Measurements from ENCODE around the gene SOX6. TPM values are rescaled to one million over a fixed set of nuclear protein-coding genes. Genes with fewer than 3 reads are reported as not detected.
"Not testable (repeated sequence)": the region's sequence is repeated elsewhere in the genome, so short reads cannot be mapped to it uniquely, and the experiment has no call there.

Gene SOX6
- total RNA-seq (12.8 TPM), polyA plus RNA-seq (1.6 TPM)

DNA sequence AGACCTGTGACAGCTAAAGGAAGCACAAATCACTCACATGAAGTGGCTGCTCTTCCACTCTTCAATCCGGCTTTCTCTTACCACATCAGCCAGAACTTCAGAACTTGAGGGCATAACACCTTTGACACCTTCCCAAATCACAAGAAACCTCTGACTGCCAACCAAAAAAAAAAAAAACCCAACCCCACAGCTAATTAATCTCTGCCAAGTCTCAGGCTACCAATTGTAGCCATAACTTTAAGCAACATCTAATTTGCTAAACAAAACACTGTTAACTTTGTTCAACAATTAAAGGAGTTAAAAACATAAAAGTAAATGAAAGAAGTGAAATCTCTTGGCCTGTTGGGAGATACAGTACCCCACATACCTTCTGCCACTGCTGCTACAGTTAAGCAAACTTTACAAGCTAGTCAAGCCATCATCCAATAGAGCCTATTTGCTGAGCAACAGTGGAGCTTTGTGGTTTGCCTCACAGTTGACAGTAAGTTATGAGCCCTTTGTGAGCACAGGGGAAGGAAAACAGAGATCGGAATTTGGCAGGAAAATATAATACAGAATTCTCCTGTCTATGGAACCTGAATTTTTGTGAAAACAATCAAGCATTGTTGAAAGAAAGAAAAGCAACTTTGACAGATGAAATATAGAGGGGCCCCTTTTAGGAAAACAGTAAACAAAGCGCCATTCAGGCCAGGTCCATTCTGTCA lies at the start of gene SOX6:
TSS of gene SOX6 (minus strand) at position 490 of the 704 bp plus-strand sequence. CDS start 15,298 bp downstream, outside the sequence.
- Histone ChIP-seq H3K27ac (ENCODE audit: low read depth) (no peak within 1 kb of the TSS), H3K36me3 (ENCODE audit: insufficient read depth) (no peaks in the 10 kb centered on the region), H3K4me1 (ENCODE audit: insufficient read depth) (no peaks in the 10 kb centered on the region), H3K4me3 (ENCODE audit: low read depth, low read length) (no peak within 1 kb of the TSS)
- DNase-seq (ENCODE audit: extremely low spot score) = peak; percentile 13
- WGBS = 63% methylated on average over 3 of the region's 3 CpGs

DNA sequence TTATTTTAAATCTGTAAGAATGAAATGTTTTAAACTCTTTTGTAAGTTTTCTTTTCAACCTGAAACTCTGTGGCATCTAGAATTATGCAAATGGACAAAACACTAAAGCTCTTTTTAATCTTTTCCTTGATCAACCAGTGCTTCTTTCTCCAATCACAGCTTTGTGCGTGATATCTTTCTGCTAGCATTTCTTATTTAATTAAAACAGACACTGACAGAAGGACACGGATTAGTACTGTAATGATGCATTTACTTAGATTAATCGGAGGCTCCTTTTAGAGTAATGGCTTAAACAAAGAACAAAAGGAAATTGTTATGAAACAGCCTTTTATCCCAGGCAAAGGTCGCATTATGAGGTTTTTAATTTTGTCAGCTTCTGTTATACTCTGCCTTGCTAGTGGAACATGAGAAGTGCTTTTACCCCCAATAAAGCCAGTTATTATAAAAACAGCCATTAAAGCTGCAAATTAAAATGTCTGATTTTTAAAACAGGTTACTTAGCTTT lies 48.5 kb upstream of the SOX6 start:
- no peak overlapping the region for H3K4me3 ChIP-seq (ENCODE audit: low read depth, low read length)
- WGBS = 77% methylated on average over 4 of the region's 4 CpGs
- DNase-seq (ENCODE audit: extremely low spot score) = no peak
- H3K36me3 ChIP-seq (ENCODE audit: insufficient read depth) = no peaks in the 10 kb centered on the region
- H3K27ac ChIP-seq (ENCODE audit: low read depth) = no peak overlapping the region
- no peaks in the 10 kb centered on the region for H3K4me1 ChIP-seq (ENCODE audit: insufficient read depth)

DNA sequence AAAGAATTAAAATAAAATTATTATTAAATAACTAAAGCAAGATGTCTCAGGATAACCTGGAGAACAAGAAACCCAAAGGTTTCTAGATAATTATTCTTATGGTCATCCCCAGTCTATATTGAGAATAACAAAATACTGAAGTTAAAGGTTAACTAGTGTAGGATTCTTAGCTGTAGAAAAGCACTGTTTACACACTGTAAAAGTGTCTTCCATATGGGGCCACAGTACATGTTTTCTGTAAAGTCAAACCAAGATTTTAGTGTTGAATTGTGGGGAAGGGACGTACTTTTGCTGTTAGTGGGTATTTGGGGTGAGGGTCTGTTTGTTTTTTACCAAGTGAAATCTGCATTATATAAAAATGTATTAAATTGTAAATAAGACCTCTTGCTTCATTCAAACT lies 47.5 kb upstream of the SOX6 start:
- Histone ChIP-seq H3K4me1 (ENCODE audit: insufficient read depth) (no peaks in the 10 kb centered on the region), H3K27ac (ENCODE audit: low read depth) (no peak overlapping the region), H3K4me3 (ENCODE audit: low read depth, low read length) (no peak overlapping the region), H3K36me3 (ENCODE audit: insufficient read depth) (no peaks in the 10 kb centered on the region)
- DNase-seq (ENCODE audit: extremely low spot score) = no peak
- 86% methylated on average over 1 of the region's 1 CpG for WGBS

DNA sequence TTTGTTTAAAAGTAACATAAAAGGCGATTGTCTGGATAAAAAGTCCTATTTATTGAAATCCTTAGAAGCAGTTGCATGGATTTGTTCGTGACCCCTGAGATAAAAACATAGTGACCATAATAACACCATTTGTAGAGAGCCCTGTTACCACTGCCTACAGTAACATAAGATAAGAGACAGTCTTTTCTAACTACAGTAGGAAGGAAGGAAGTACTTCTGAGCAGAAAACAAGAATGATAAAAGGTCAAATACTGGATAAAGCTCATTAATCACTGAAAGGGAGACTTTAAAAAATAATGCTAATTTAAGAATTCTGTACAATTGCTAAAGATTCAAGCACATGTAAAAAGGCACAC lies 47.1 kb upstream of the SOX6 start:
- no peak for DNase-seq (ENCODE audit: extremely low spot score)
- H3K27ac ChIP-seq (ENCODE audit: low read depth) = no peak overlapping the region

DNA sequence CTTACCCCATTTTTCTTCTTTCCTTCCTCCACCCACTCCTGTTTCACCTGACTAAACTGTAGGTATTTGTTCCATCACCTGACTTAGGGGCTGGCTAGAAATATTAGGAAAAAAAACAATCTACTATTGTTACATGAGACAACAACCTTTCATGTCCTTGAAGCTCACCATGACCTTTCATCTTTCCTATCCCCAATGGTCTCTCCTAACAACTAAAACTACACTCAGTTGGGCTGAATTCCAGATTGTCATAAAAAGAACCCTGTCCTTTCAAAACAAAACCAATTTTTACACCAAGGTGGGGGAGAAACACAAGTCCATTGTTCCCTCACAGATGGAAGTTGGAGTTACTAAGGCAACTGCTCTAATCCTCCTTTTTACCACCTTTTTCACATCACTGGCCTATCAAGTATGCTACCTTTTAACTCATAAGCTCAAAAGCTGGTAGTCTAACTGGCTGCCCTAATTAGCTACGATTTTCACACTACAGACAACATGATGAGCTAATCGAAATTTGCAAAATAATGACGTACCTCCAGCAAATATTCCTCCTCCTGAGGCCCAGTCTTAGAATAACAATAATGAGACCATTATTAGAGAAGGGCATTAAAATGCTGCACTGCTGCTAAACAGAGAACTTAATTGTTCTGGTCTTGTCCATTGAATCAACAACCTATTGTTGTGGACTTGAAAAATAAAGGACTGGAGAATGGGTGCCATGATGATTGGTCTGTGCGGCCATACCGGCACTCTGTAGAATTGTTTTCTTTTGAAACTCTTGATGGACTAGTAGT lies 46.5 kb upstream of the SOX6 start:
- H3K4me3 ChIP-seq (ENCODE audit: low read depth, low read length) = no peak overlapping the region
- H3K27ac ChIP-seq (ENCODE audit: low read depth) = no peak overlapping the region
- 77% methylated on average over 5 of the region's 5 CpGs for WGBS
- no peaks in the 10 kb centered on the region for H3K36me3 ChIP-seq (ENCODE audit: insufficient read depth)
- DNase-seq (ENCODE audit: extremely low spot score) = no peak
- H3K4me1 ChIP-seq (ENCODE audit: insufficient read depth) = no peaks in the 10 kb centered on the region

More for the DNA sequence above, 47.1 kb upstream of the SOX6 start:
- WGBS = 62% methylated on average over 2 of the region's 2 CpGs
- Histone ChIP-seq H3K4me1 (ENCODE audit: insufficient read depth) (no peaks in the 10 kb centered on the region), H3K36me3 (ENCODE audit: insufficient read depth) (no peaks in the 10 kb centered on the region), H3K4me3 (ENCODE audit: low read depth, low read length) (no peak overlapping the region)

DNA sequence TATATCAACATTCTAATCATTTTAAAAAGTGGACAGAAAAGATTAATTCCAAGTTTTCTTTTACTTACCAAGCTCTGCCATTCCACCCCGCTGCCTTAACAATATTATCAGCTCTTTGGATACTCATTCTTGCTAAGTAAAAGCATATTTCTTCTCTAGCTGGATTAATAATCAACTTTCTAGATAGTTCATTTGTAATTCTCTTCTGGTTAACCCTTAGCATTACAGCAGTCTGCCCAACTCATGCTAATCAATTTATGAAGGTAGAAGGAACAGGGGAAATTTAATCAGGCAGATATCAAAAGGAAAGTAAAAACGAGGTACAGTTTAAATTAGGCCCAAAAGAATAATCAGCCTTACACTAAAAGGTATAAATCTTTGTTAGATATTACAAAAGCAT lies 41.0 kb upstream of the SOX6 start:
- no peak for DNase-seq (ENCODE audit: extremely low spot score)
- WGBS = 65% methylated on average over 2 of the region's 2 CpGs
- no peak overlapping the region for H3K4me3 ChIP-seq (ENCODE audit: low read depth, low read length)
- H3K4me1 ChIP-seq (ENCODE audit: insufficient read depth) = no peaks in the 10 kb centered on the region
- no peaks in the 10 kb centered on the region for H3K36me3 ChIP-seq (ENCODE audit: insufficient read depth)
- no peak overlapping the region for H3K27ac ChIP-seq (ENCODE audit: low read depth)

DNA sequence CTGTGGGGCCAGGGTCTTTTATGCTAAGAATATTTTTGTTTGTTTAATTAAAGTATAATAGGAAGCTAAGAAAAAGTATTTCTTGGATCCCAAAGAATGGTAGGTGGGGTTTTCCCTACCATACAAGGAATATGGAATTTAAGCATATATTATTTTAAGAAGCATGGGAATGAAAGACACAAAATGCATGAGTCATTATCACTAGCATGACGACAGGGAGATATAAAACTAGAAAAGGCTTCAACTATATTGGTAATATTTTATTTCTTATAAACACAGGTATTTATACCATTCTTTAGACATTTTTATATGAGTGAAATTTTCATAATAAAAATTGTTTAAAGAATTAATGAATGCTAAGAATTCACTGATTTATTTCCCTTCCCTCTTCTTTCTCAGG lies 39.3 kb upstream of the SOX6 start:
- H3K27ac ChIP-seq (ENCODE audit: low read depth) = no peak overlapping the region
- no peak overlapping the region for H3K4me3 ChIP-seq (ENCODE audit: low read depth, low read length)
- DNase-seq (ENCODE audit: extremely low spot score) = no peak
- H3K4me1 ChIP-seq (ENCODE audit: insufficient read depth) = no peaks in the 10 kb centered on the region
- no peaks in the 10 kb centered on the region for H3K36me3 ChIP-seq (ENCODE audit: insufficient read depth)
- WGBS = 66% methylated on average over 1 of the region's 1 CpG

DNA sequence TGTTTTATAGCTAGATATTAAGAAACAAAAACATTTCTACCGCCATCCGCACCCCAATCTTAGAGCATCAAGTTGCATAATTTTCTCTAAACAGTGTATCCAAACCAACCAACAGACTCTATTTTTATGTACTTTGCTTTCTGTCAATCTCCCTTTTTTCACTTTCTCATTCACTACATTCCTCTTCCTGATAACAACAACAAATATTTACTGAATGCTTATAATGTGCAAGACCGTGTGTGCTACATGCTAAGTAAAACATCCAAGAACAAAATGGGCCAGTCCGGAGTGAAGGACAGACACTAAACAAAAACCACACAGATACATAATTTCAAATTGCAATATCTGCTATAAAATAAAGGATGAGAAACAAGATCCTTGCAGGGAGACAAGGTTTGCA lies 38.6 kb upstream of the SOX6 start:
- H3K27ac ChIP-seq (ENCODE audit: low read depth) = no peak overlapping the region
- no peaks in the 10 kb centered on the region for H3K36me3 ChIP-seq (ENCODE audit: insufficient read depth)
- H3K4me3 ChIP-seq (ENCODE audit: low read depth, low read length) = no peak overlapping the region
- H3K4me1 ChIP-seq (ENCODE audit: insufficient read depth) = no peaks in the 10 kb centered on the region
- DNase-seq (ENCODE audit: extremely low spot score) = no peak
- 71% methylated on average over 4 of the region's 4 CpGs for WGBS

DNA sequence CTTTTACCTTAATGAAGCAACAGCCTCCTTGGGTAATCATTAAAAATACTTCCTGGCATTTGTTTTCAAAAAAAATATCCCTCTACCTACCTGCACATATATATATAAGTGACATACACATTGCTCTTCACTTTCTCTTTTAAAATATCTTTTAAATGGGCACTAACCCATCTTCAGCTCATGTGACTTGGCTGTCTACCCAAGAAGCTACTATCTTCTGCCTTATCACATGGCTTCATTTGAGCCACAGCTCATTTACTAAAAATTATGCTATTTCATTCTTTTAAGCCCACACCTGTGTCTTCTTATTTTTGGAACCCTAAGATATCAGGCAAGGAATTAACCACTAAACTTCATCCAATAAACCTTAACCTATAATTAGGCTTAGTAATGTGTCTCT lies 37.0 kb upstream of the SOX6 start:
- H3K27ac ChIP-seq (ENCODE audit: low read depth) = no peak overlapping the region
- H3K4me1 ChIP-seq (ENCODE audit: insufficient read depth) = no peaks in the 10 kb centered on the region
- no peaks in the 10 kb centered on the region for H3K36me3 ChIP-seq (ENCODE audit: insufficient read depth)
- no peak overlapping the region for H3K4me3 ChIP-seq (ENCODE audit: low read depth, low read length)
- DNase-seq (ENCODE audit: extremely low spot score) = no peak

DNA sequence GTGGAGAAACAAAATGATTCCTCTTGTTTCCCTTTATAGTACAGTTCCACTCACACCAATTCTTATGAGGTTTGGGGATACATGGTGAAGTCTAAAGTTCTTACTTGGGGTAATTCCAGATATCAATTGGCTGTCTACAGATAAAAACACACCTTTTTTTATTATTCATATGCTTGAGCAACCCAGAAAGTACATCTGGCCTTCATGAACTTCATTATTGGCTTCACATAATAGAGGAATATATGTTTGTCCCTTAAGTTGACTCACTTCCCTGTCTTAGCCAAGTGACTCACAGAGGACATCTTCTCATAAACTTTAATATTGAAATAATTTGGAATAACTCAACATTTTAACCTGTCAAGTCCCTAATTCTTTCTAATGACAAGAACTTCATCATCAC lies 36.3 kb upstream of the SOX6 start:
- Histone ChIP-seq H3K27ac (ENCODE audit: low read depth) (no peak overlapping the region), H3K36me3 (ENCODE audit: insufficient read depth) (no peaks in the 10 kb centered on the region), H3K4me3 (ENCODE audit: low read depth, low read length) (no peak overlapping the region), H3K4me1 (ENCODE audit: insufficient read depth) (no peaks in the 10 kb centered on the region)
- DNase-seq (ENCODE audit: extremely low spot score) = no peak

DNA sequence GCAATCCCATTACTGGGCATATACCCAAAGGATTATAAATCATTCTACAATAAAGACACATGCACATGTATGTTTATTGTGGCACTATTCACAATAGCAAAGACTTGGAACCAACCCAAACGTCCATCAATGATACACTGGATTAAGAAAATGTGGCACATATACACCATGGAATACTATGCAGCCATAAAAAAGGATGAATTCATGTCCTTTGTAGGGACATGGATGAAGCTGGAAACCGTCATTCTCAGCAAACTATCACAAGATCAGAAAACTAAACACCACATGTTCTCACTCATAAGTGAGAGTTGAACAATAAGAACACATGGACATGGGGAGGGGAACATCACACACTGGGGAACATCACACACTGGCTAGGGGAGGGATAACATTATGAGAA lies 34.5 kb upstream of the SOX6 start:
- 78% methylated on average over 2 of the region's 2 CpGs for WGBS
- DNase-seq (ENCODE audit: extremely low spot score); H3K27ac ChIP-seq (ENCODE audit: low read depth); H3K4me3 ChIP-seq (ENCODE audit: low read depth, low read length); H3K4me1 ChIP-seq (ENCODE audit: insufficient read depth); H3K36me3 ChIP-seq (ENCODE audit: insufficient read depth): not testable (repeated sequence)

DNA sequence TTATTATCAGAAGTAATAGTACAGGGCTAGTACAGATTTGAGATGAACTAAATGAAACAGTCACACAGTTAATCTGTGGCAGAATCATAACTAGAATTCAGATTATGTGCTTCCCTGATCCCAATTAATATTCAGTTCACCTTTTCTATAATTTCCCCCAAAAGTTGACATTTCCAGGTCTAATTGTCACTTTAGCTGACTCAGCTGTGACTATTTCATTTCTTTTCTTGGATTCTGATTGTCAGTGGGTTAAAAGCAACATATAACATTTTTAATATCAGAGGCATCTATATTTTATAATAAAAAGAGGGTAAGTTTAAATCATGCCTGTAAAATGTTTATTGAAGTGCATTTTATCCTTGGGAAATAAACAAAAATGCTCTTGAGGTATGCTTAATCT lies 28.8 kb upstream of the SOX6 start:
- H3K4me3 ChIP-seq (ENCODE audit: low read depth, low read length) = no peak overlapping the region
- no peaks in the 10 kb centered on the region for H3K36me3 ChIP-seq (ENCODE audit: insufficient read depth)
- H3K4me1 ChIP-seq (ENCODE audit: insufficient read depth) = no peaks in the 10 kb centered on the region
- H3K27ac ChIP-seq (ENCODE audit: low read depth) = no peak overlapping the region
- DNase-seq (ENCODE audit: extremely low spot score) = no peak

DNA sequence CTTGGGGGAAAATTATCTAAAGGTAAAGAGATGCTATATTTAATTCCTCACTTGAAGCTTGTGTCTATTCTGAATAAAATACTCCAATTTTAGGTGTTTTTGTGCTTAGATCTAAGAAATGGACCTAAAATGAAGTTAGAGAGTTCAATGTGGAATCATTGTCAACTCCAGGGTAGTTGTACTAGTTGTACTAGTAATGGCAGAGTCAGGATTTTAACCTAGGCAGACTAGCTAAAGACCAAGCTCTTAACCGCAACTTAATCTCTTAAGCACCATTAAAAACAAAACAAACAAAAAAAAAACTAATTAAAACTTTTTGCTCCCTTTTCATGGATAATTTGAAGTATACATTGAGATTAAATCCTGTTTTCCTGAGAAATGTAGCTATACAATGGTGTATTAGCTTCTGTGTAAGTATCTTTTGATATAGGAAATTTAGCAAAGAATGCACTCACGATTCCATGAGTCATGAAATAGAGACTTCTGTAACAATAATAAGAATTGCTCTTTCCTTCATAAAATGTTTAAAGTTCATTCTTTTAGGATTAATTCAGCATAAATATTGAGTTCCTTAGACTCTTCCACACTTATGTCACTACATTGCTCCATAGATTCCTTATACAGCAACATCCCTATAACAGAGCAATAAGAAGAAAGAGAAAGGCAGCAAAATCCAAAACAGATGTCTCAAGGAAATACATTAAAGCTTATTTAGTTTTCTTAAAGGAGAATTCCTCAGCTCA lies 26.5 kb upstream of the SOX6 start:
- Histone ChIP-seq H3K4me3 (ENCODE audit: low read depth, low read length) (no peak overlapping the region), H3K36me3 (ENCODE audit: insufficient read depth) (no peaks in the 10 kb centered on the region), H3K27ac (ENCODE audit: low read depth) (no peak overlapping the region), H3K4me1 (ENCODE audit: insufficient read depth) (no peaks in the 10 kb centered on the region)
- WGBS = 74% methylated on average over 2 of the region's 2 CpGs
- no peak for DNase-seq (ENCODE audit: extremely low spot score)

DNA sequence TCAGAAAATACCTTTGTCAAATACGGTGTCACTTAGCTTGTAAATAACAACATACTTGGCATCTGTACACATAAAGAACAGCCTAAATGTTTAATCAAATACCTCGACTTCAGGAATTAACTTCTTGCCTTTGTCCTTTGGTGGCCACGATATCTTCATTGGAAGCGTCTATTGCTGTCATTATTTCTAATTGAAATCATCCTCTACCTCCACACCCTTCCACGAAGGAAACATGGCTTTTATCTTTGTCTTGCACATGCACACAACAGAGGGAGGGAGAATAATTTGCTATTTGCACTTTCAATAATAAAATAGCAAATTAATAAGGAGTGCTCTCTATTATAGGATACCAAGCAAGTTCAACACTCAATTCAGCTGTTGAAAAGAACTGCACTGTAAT lies 25.8 kb upstream of the SOX6 start:
- H3K27ac ChIP-seq (ENCODE audit: low read depth) = no peak overlapping the region
- 82% methylated on average over 5 of the region's 5 CpGs for WGBS
- H3K4me1 ChIP-seq (ENCODE audit: insufficient read depth) = no peaks in the 10 kb centered on the region
- no peak overlapping the region for H3K4me3 ChIP-seq (ENCODE audit: low read depth, low read length)
- H3K36me3 ChIP-seq (ENCODE audit: insufficient read depth) = no peaks in the 10 kb centered on the region
- DNase-seq (ENCODE audit: extremely low spot score) = no peak

All from urinary bladder (tissue), 4 donors.